ENCODE results near the gene MAN2A1. TPM values are rescaled to one million over a fixed set of nuclear protein-coding genes. Genes with fewer than 3 reads are reported as not detected.

The MAN2A1 gene
- polyA plus RNA-seq, 5 donors: 31.7 to 48.8 (median 44.8) TPM

GRCh38 chr5:109704282-109704952, 14.7 kb downstream of the MAN2A1 start:
- no peak for DNase-seq

- DNase-seq: no peak
Measured at GRCh38 chr5:109705596-109705995, 15.9 kb downstream of the MAN2A1 start.

- DNase-seq: no peak
Measured at GRCh38 chr5:109706095-109706494, 16.4 kb downstream of the MAN2A1 start.

- no peak for DNase-seq
Measured at GRCh38 chr5:109707531-109707930, 17.8 kb downstream of the MAN2A1 start.

- no peak for DNase-seq
Measured at GRCh38 chr5:109708813-109709212, 19.1 kb downstream of the MAN2A1 start.

GRCh38 chr5:109709225-109709624, 19.5 kb downstream of the MAN2A1 start:
- DNase-seq: no peak

GRCh38 chr5:109711673-109712072, 21.9 kb downstream of the MAN2A1 start:
- DNase-seq: no peak

- DNase-seq: no peak
Measured at GRCh38 chr5:109713453-109713852, 23.7 kb downstream of the MAN2A1 start.

GRCh38 chr5:109714592-109714991, 24.9 kb downstream of the MAN2A1 start:
- no peak for DNase-seq

- DNase-seq: no peak
Measured at GRCh38 chr5:109718216-109718615, 28.5 kb downstream of the MAN2A1 start.

GRCh38 chr5:109718632-109719031, 28.9 kb downstream of the MAN2A1 start:
- no peak for DNase-seq

GRCh38 chr5:109719978-109720377, 30.3 kb downstream of the MAN2A1 start:
- no peak for DNase-seq

- no peak for DNase-seq
Measured at GRCh38 chr5:109721741-109722140, 32.0 kb downstream of the MAN2A1 start.

GRCh38 chr5:109723606-109724005, 33.9 kb downstream of the MAN2A1 start:
- DNase-seq: no peak

- DNase-seq: no peak
Measured at GRCh38 chr5:109725135-109725534, 35.4 kb downstream of the MAN2A1 start.

GRCh38 chr5:109739741-109740728, 50.3 kb downstream of the MAN2A1 start:
- no peak for DNase-seq

- no peak for DNase-seq
Measured at GRCh38 chr5:109740966-109741365, 51.2 kb downstream of the MAN2A1 start.

- no peak for DNase-seq
Measured at GRCh38 chr5:109741390-109741789, 51.7 kb downstream of the MAN2A1 start.

GRCh38 chr5:109743041-109743531, 53.4 kb downstream of the MAN2A1 start:
- no peak for DNase-seq

- DNase-seq: peak in 1 of 2 donors; percentile 10
Measured at GRCh38 chr5:109743770-109744212, 54.1 kb downstream of the MAN2A1 start.

- DNase-seq: no peak
Measured at GRCh38 chr5:109744261-109744660, 54.5 kb downstream of the MAN2A1 start.

- no peak for DNase-seq
Measured at GRCh38 chr5:109748546-109748945, 58.8 kb downstream of the MAN2A1 start.

- no peak for DNase-seq
Measured at GRCh38 chr5:109750463-109750862, 60.7 kb downstream of the MAN2A1 start.
